Measurements from ENCODE around the gene GABRG2.
"Not testable (repeated sequence)": the region's sequence is repeated elsewhere in the genome, so short reads cannot be mapped to it uniquely, and the experiment has no call there.

The GABRG2 gene

GRCh38 chr5:162067655-162068411 is at the start of gene GABRG2:
Gene GABRG2, plus strand, starts transcription at chr5:162067773. Its CDS starts 227 bp downstream, at chr5:162068000.
- no peak for DNase-seq

DNA sequence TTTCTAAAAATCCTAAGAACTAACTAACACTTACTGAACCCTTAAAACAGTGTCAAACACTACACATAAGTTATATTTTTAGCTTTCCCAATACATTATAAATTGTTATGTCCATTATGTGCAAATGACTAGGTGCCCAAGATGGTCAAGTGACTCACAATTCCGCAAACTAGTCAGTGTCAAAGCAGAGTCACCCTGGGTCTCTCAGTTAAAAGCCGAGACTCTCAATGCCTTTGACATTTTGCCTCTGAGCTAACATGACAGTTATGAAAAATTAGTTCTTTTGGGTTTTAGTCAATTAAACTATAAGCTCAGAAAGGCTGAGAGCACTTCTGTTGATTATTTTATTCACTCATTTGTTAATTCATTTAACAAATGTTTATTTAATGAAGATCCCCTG is 42.3 kb upstream of the GABRG2 start:
- no peak for DNase-seq

DNA sequence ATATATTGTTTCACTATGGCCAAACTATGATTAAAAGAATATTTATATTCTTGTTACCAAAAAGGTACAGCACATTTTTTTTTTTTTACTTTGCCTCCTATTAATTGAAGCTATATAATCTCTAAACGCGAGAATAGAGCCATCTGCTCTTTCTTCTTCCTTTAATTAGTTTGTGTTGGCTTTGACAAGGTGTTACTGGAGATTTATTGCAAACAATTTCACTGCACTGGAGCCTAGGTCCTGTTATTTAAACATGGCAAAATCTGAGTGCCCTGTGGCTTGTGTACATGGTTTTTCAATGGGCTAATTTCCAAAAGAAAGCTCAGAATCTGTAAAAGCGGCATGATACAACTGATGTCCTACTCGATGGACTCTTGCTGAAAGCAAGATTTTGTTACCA is 40.8 kb upstream of the GABRG2 start:
- no peak for DNase-seq

- no peak for DNase-seq
Observed at GRCh38 chr5:162037431-162037830, 30.1 kb upstream of the GABRG2 start.

- no peak for DNase-seq
Observed at GRCh38 chr5:162047279-162047678, 20.3 kb upstream of the GABRG2 start.

DNA sequence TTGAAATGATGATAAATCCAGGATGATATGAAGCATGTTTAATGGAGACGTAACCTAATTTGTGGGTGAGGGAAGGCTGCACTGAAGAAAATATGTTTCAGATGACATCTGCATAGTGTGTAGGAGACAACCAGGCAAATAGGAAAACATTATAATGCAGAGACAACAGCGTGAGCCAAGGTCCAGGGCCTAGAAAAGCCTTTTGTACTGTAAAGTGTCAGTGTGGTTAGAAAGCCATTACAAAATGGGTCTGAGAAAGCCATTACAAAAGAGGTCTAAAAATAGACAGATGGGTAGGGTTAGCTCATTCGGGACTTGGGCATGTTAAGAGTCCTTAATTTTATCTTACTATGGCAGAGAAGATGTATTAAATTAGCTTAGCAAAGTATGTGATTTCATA is 14.9 kb upstream of the GABRG2 start:
- no peak for DNase-seq

DNA sequence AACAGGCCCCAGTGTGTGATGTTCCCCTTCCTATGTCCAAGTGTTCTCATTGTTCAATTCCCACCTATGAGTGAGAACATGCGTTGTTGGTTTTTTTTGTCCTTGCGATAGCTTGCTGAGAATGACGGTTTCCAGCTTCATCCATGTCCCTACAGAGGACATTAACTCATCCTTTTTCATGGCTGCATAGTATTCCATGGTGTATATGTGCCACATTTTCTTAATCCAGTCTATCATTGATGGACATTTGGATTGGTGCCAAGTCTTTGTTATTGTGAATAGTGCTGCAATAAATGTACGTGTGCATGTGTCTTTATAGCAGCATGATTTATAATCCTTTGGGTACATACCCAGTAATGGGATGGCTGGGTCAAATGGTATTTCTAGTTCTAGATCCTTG is 12.5 kb upstream of the GABRG2 start:
- not testable (repeated sequence) for DNase-seq

DNA sequence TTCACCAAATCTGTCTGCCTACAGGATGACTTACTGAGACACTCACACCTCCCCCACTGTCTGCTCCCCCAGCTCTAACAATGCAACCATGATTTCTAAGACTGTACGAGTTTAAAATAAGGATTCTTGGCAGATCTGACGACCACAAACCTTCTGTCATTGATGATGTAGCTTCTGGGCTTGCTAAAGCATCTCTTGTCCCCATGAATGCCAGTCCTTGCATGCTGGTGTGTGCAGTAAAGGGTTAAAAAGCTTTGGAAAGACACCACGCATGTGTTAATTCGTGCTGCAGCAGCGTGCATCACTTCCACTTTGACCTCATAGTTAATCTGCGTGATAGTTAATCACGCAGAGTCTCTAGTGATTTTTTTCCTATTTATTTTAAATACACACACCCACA is 411 bp upstream of the GABRG2 start:
- DNase-seq, result no peak

- DNase-seq, result no peak
Observed at GRCh38 chr5:162068412-162068811, 839 bp downstream of the GABRG2 start.

- no peak for DNase-seq
Observed at GRCh38 chr5:162068936-162069335, 1.4 kb downstream of the GABRG2 start.

GRCh38 chr5:162078805-162079204 is 11.2 kb downstream of the GABRG2 start:
- DNase-seq, result no peak

DNA sequence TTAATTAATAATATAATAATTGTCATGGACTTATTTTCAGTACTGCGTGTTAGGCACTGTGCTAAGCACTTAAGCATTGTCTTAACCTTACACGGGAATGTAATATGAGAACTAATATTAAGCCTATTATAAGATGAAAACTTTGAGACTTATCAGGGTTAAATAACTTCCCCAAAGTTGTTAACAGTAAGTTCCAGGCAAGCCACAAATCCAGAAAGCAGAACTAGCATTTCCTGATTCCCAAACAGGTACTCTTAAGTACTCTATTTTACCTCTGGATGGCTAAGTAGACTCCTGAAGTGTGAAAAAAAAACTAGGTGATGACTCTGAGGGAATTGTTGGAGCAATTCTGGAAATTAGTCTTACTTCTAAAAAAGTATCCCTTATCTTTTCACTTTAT is 23.8 kb downstream of the GABRG2 start:
- no peak for DNase-seq

GRCh38 chr5:162096448-162096847 is 28.9 kb downstream of the GABRG2 start:
- DNase-seq, result no peak

- no peak for DNase-seq
Observed at GRCh38 chr5:162107591-162107990, 40.0 kb downstream of the GABRG2 start.

DNA sequence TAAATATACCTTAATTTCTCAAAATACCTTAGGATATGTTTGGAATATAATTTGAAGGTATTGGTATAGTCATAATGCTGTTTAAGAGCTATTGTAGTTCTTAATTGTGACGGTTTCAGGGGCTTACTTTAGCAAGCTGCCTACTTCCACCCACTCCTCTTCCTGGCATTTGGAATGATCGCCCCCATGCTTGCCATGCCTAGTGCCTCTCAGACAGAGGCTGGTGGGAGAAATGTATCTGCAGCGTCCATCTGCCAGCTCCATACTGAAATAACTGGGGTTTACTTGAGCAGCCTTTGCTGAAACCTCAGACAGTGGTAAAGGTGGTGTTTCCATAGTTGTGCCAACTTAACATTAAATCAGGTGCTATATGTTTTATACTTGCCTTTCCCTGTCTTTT is 52.2 kb downstream of the GABRG2 start:
- no peak for DNase-seq

GRCh38 chr5:162128117-162128516 is 60.5 kb downstream of the GABRG2 start:
- DNase-seq, result no peak

DNA sequence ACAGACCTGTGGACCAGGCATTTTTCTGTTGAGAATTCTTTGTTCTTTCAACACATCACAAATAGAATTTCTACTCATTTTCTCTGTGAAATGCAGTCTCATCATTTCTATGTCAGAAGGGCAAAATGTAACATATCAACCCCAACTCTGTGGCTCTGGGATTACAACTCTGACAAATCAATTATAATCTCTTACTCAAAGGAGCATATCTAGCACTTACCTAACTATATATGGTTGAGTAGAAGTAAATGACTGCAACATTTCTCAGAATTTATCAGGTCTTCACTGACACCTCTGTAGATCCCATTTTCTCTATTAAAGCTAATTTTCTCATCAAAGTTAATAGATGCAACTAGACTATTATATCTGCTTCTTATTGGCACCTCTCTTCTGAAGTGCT is 64.8 kb downstream of the GABRG2 start:
- no peak for DNase-seq

DNA sequence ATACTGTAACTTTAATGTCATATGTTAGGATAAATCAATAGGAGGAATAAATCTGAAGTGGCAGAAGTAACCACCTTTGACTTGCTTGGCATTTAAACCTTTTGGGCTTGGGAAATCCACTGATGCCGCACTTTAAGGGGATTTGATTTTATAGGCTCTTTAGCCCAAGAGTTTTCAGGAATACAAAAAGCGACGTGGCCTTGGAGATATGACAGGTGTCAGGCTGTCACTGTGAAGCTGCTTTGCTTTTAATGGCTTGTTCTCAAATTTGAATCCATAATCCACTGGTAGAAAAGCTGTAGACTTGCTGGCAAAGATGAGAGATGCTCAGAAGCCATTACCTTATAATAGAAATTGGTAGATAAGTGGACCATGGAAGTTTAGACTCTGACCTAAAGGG is 71.6 kb downstream of the GABRG2 start:
- no peak for DNase-seq

- no peak for DNase-seq
Observed at GRCh38 chr5:162154242-162154641, 86.7 kb downstream of the GABRG2 start.

- no peak for DNase-seq
Observed at GRCh38 chr5:162160401-162160800, 92.8 kb downstream of the GABRG2 start.

DNA sequence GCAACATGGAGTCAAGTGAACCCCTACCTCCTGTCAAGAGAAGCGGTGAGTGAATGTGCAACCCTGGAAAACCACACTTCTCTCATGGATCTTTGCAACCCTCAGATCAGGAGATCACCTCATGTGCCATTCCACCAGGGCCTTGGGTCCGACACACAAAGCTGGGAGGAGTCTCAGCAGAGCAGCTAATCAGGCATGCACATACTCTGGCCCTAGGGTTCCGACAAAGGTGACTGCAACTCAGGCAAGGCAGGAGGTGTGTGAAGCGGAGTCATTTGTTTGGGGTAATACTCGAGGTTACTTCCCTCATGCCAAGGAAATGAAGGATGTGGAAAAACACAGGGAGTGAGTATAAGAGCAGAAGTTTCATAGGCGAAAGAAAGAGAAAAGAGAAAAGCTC is 96.1 kb downstream of the GABRG2 start:
- DNase-seq, result no peak

DNA sequence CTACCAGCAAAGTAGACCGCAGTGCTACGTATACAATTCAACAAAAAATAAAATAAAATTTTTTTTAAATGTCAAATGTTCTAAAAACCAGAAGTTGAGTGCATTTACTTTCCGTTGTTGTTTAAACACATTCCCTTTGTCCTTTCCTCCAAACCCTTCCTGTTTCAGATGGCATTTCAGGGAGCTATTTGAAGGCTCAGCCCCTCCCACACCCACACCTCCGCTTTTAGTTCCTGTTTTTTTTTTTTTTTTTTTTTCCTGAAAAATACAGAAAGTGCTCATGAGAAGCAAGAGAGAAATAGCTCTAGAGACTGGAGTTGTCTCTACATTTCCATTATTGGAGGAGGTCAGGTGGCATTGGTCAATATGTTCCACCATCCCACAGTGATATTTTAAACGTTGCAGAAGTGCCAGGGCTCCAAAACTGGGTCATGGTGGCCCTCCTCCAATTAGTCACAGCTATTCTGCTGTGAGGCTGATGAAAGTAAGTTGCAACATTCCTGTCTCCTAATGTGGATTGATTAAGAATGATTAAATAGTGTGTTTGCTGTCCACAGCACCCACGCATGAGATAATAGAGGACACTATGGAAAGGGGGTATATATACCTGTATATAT is 106.9 kb downstream of the GABRG2 start:
- no peak for DNase-seq

DNA sequence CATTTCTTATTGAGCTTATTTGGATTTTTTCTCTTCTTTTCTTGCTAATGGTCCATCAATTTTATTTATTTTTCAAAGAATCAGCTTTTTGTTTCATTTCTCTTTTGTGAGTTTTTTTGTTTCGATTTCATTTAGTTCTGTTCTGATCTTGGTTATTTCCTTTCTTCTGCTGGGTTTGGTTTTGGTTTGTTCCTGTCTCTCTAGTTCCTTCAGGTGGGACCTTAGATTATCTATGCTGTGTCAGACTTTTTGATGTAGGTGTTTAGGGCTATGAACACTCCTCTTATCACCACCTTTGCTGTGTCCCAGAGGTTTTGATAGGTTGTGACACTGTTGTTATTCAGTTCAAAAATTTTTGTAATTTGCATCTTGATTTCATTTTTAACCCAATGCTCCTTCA is 119.8 kb downstream of the GABRG2 start:
- DNase-seq, result no peak

DNA sequence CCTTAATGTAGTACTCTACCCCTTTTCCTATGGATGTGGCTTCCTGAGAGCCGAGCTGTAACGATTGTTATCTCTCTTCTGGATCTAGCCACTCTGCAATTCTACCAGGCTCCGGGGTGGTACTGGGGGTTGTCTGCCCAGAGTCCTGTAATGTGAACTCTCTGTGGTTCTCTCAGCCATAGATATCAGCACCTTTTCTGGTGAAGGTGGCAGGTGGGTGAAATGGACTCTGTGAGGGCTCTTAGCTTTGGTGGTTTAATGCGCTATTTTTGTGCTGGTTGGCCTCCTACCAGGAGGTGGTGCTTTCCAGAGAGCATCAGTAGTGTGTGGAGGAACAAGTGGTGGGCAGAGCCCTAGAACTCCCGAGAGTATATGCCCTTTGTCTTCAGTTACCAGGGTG is 122.1 kb downstream of the GABRG2 start:
- no peak for DNase-seq

- DNase-seq, result no peak
Observed at GRCh38 chr5:162193012-162193411, 125.4 kb downstream of the GABRG2 start.
